GM12873 (cell line): ENCODE data around the gene BMPR1B.

ENCODE experiments used
- CTCF ChIP-seq: IDR thresholded peaks from 2 replicates; pipeline ENCODE4 v1.5.1; 2012; ENCODE audit warnings: low read depth, mild to moderate bottlenecking, moderate library complexity, low read length, control low read depth; ENCODE audit not compliant: insufficient read depth; ENCODE audit errors: missing control alignments

Gene BMPR1B

GRCh38 chr4:94976371-94977011, 218.7 kb downstream of the BMPR1B start:
- TF ChIP-seq CTCF: no peak

- no peak for TF ChIP-seq CTCF
These were observed 221.1 kb downstream of the BMPR1B start for GRCh38 chr4:94978904-94979303.

- TF ChIP-seq CTCF: no peak
These were observed 221.9 kb downstream of the BMPR1B start for GRCh38 chr4:94979621-94980020.

- TF ChIP-seq CTCF: no peak
These were observed 238.1 kb downstream of the BMPR1B start for GRCh38 chr4:94995684-94996394.

- no peak for TF ChIP-seq CTCF
These were observed 242.4 kb downstream of the BMPR1B start for GRCh38 chr4:95000076-95000648.

- no peak for TF ChIP-seq CTCF
These were observed 247.2 kb downstream of the BMPR1B start for GRCh38 chr4:95004912-95005311.

- no peak for TF ChIP-seq CTCF
These were observed 250.2 kb downstream of the BMPR1B start for GRCh38 chr4:95007998-95008397.
